ENCODE measurements around the gene YEATS2.

GRCh38 chr3:183698756-183699155, 1.2 kb downstream of the YEATS2 start:
- TF ChIP-seq CTCF (optimal IDR thresholded peaks at IDR 0.05 in 1 of 3, IDR thresholded peaks at IDR 0.05 in 1 of 3, conservative IDR thresholded peaks at IDR 0.05 in 1 of 3; ENCODE audit: extremely low read depth in 1 of 3, insufficient read depth in 2 of 3, low read length in 3 of 3) (no peak), EZH2 (IDR thresholded peaks at IDR 0.05; ENCODE audit: low read length) (no peak)
